Neutrophil (primary cell): Measurements from ENCODE around the gene CACNG5.

Experiments used
- H3K27ac ChIP-seq: fragments of 200-600 bp; sonication (generic); 2 replicates; pipeline ENCODE4 v1.5.1; 2016; ENCODE audit warnings: mild to moderate bottlenecking, moderate library complexity
- H3K27me3 ChIP-seq: fragments of 200-600 bp; sonication (generic); 2 replicates; pipeline ENCODE4 v1.6.0; 2016; ENCODE audit warnings: mild to moderate bottlenecking
- H3K36me3 ChIP-seq: fragments of 200-600 bp; sonication (generic); 2 replicates; pipeline ENCODE4 v1.5.1; 2017
- H3K4me1 ChIP-seq, 2 experiments: fragments of 200-600 bp in 1 of 2; sonication (generic) in 1 of 2; 1 replicate in 1 of 2; 2 replicates in 1 of 2; pipeline versions ENCODE4 v1.5.1 to v1.6.1; 2013 to 2016; ENCODE audit warnings: low read depth in 1 of 2, low read length in 1 of 2, mild to moderate bottlenecking in 1 of 2, moderate library complexity in 1 of 2; ENCODE audit not compliant: control insufficient read depth in 1 of 2, insufficient read depth in 1 of 2
- H3K4me3 ChIP-seq, 2 experiments: fragments of 200-600 bp in 1 of 2; sonication (generic) in 1 of 2; 1 replicate in 1 of 2; 2 replicates in 1 of 2; pipeline ENCODE4 v1.5.1; 2013 to 2016; ENCODE audit warnings: low read depth in 1 of 2, low read length in 1 of 2, mild to moderate bottlenecking in 1 of 2, moderate library complexity in 1 of 2
- H3K9me3 ChIP-seq: fragments of 200-600 bp; sonication (generic); 2 replicates; pipeline ENCODE4 v1.5.1; 2016
- CTCF ChIP-seq: fragments of 200-600 bp; sonication (generic); IDR thresholded peaks from 2 replicates; pipeline ENCODE4 v1.5.1; 2016; ENCODE audit warnings: antibody characterized with exemption

The CACNG5 gene

GRCh38 chr17:66934040-66934439 is 99.1 kb downstream of the CACNG5 start:
- Histone ChIP-seq H3K27me3 (no peaks in the 10 kb centered on the region), H3K36me3 (no peaks in the 10 kb centered on the region), H3K4me1 (no peaks in the 10 kb centered on the region), H3K9me3 (no peaks in the 10 kb centered on the region), H3K27ac (no peak overlapping the region), H3K4me3 (no peak overlapping the region)
- no peak for TF ChIP-seq CTCF
